GM21381 (cell line): ENCODE results near the gene LENG9.
A peak's percentile ranks its signal among the peaks of the same experiment; 100 is the strongest.
"Not testable (repeated sequence)": the region's sequence is repeated elsewhere in the genome, so short reads cannot be mapped to it uniquely, and the experiment has no call there.

Experiments used
- ATAC-seq: cut with Tn5 transposase; IDR thresholded peaks from one replicate; pipeline ENCODE4 v1.9.1; 2021; ENCODE audit warnings: mild to moderate bottlenecking, moderate library complexity; ENCODE audit not compliant: unreplicated experiment

LENG9 gene

GRCh38 chr19:54463531-54464043, at the start of gene LENG9:
LENG9 (minus strand) TSS chr19:54463778; CDS start chr19:54463526, 252 bp downstream.
- peak; percentile 52 for ATAC-seq

- ATAC-seq, result not testable (repeated sequence)
These were observed 45.8 kb upstream of the LENG9 start for GRCh38 chr19:54509200-54509940.

- ATAC-seq, result not testable (repeated sequence)
These were observed 44.9 kb upstream of the LENG9 start for GRCh38 chr19:54508487-54508886.

- no peak for ATAC-seq
These were observed 44.2 kb upstream of the LENG9 start for GRCh38 chr19:54507824-54508223.

GRCh38 chr19:54507038-54507717, 43.6 kb upstream of the LENG9 start:
- ATAC-seq, result not testable (repeated sequence)

GRCh38 chr19:54506079-54506478, 42.5 kb upstream of the LENG9 start:
- no peak for ATAC-seq

- not testable (repeated sequence) for ATAC-seq
These were observed 42.0 kb upstream of the LENG9 start for GRCh38 chr19:54505542-54505941.

GRCh38 chr19:54502518-54503048, 39.0 kb upstream of the LENG9 start, which contains the start of gene LAIR2:
LAIR2 (plus strand) TSS chr19:54502831; CDS start chr19:54502919, 88 bp downstream.
- no peak for ATAC-seq

GRCh38 chr19:54498451-54498772, 34.8 kb upstream of the LENG9 start:
- ATAC-seq, result not testable (repeated sequence)

GRCh38 chr19:54497747-54498450, 34.3 kb upstream of the LENG9 start:
- not testable (repeated sequence) for ATAC-seq

- ATAC-seq, result not testable (repeated sequence)
These were observed 31.7 kb upstream of the LENG9 start for GRCh38 chr19:54495284-54495683.

GRCh38 chr19:54493967-54494585, 30.5 kb upstream of the LENG9 start:
- ATAC-seq, result no peak

- not testable (repeated sequence) for ATAC-seq
These were observed 29.5 kb upstream of the LENG9 start for GRCh38 chr19:54493056-54493455.

- ATAC-seq, result no peak
These were observed 29.0 kb upstream of the LENG9 start for GRCh38 chr19:54492568-54492967.

GRCh38 chr19:54489766-54490165, 26.2 kb upstream of the LENG9 start:
- ATAC-seq, result no peak

- ATAC-seq, result no peak
These were observed 25.8 kb upstream of the LENG9 start for GRCh38 chr19:54489341-54489740.

- no peak for ATAC-seq
These were observed 22.3 kb upstream of the LENG9 start for GRCh38 chr19:54485851-54486250.

- no peak for ATAC-seq
These were observed 20.9 kb upstream of the LENG9 start for GRCh38 chr19:54484451-54484850.

- no peak for ATAC-seq
These were observed 19.3 kb upstream of the LENG9 start for GRCh38 chr19:54482889-54483288.

GRCh38 chr19:54481326-54481930, 17.9 kb upstream of the LENG9 start:
- ATAC-seq, result no peak
